ENCODE results near the gene WNT7A. TPM values are rescaled to one million over a fixed set of nuclear protein-coding genes. Genes with fewer than 3 reads are reported as not detected.

WNT7A gene
- total RNA-seq, 1 experiment from 2014 or later, result 0.34 TPM

DNA sequence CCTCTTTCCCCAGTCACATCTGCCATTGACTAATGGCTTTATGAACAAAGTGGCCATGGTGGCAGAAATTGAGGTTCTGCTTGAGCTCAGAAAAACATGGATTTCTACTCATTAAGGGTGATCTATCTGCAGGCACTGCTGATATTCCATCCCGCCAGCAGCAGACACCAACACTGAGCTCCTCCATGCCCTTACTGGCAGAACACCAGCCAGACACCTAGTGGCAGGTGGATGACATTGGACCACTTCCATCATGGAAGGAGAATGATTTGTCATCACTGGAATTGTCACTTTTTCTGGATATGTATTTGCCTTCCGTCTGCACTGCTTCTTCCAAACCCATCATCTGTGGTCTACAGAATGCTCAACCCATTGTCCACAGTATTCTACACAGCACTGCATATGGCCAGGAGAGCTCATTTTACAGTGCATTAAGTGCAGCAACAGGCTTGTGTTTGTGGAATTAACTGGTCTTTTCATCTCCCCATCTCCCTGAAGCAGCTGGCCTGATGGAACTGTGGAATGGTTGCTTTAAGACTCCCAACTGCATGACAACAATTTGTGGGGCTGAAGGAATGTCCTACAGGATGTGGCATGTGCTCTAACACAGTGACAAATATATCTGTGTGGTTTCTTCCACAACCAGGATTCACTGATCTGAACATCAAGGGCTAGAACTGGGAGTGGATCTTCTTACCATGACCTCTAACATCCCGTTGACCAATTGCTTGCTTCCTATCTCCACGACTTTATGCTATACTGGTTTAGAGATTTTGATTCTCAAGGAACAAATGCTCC lies 103.4 kb downstream of the WNT7A start:
- DNase-seq (ENCODE audit: low read depth, low spot score) (no peak), ATAC-seq (peak; percentile 78)
- H3K9me2 ChIP-seq (ENCODE audit: insufficient read depth), result no peaks in the 10 kb centered on the region
- TF ChIP-seq SRF (IDR thresholded peaks at IDR 0.05; ENCODE audit: low read depth) (no peak), CBX3 (IDR thresholded peaks at IDR 0.05; ENCODE audit: low read depth) (no peak), EGR1 (IDR thresholded peaks at IDR 0.05; ENCODE audit: low read depth) (no peak), TCF7L2 (IDR thresholded peaks at IDR 0.05; ENCODE audit: borderline replicate concordance, extremely low read depth, insufficient read depth, insufficient read length) (no peak), EZH2 (IDR thresholded peaks at IDR 0.05) (no peak)
- TF ChIP-seq, protein P1, sequence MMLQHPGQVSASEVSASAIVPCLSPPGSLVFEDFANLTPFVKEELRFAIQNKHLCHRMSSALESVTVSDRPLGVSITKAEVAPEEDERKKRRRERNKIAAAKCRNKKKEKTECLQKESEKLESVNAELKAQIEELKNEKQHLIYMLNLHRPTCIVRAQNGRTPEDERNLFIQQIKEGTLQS (IDR thresholded peaks at IDR 0.05), result no peak
- TF ChIP-seq, protein P2, sequence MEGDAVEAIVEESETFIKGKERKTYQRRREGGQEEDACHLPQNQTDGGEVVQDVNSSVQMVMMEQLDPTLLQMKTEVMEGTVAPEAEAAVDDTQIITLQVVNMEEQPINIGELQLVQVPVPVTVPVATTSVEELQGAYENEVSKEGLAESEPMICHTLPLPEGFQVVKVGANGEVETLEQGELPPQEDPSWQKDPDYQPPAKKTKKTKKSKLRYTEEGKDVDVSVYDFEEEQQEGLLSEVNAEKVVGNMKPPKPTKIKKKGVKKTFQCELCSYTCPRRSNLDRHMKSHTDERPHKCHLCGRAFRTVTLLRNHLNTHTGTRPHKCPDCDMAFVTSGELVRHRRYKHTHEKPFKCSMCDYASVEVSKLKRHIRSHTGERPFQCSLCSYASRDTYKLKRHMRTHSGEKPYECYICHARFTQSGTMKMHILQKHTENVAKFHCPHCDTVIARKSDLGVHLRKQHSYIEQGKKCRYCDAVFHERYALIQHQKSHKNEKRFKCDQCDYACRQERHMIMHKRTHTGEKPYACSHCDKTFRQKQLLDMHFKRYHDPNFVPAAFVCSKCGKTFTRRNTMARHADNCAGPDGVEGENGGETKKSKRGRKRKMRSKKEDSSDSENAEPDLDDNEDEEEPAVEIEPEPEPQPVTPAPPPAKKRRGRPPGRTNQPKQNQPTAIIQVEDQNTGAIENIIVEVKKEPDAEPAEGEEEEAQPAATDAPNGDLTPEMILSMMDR (IDR thresholded peaks at IDR 0.05 in 2 of 3, conservative IDR thresholded peaks at IDR 0.05 in 1 of 3; ENCODE audit: borderline replicate concordance in 1 of 3, insufficient read depth in 1 of 3, low read depth in 2 of 3, low read length in 2 of 3), result peak in 2 of 3 experiments; percentile 48 to 51; a peak in 4 of 6 replicates
- no peaks in the 10 kb centered on the region for H3K36me3 ChIP-seq (ENCODE audit: control insufficient read depth in 1 of 2, insufficient read depth in 2 of 2, low read length in 2 of 2)
- RAD21 ChIA-PET (ENCODE audit: low non-redundant PET in 1 of 2, low total read pairs in 2 of 2, uncharacterized antibody in 2 of 2, unreplicated experiment in 2 of 2), result no interaction called here
- no peak overlapping the region for H3K27ac ChIP-seq (ENCODE audit: low read depth, low read length)
- POLR2A ChIA-PET, result no interaction called here
- no peaks in the 10 kb centered on the region for H3K79me2 ChIP-seq (ENCODE audit: insufficient read depth, low read length)
- no peaks in the 10 kb centered on the region for H3K27me3 ChIP-seq (ENCODE audit: insufficient read depth, low read length)
- no TSS peak for BruUV-seq (replicated peaks)
- intact Hi-C loops (cut with micrococcal nuclease), result no loop called here
- no peaks in the 10 kb centered on the region for H4K20me1 ChIP-seq (ENCODE audit: insufficient read depth)
- no peak overlapping the region for H2AFZ ChIP-seq (ENCODE audit: low read depth, low read length, poor library complexity, severe bottlenecking)
- no peaks in the 10 kb centered on the region for H3K9me3 ChIP-seq (ENCODE audit: control insufficient read depth in 1 of 2, insufficient read depth in 1 of 2, low read depth in 1 of 2, low read length in 2 of 2)
- CTCF ChIA-PET, result interaction anchor here (0.7 kb wide), 2 partner anchors 9 to 15 kb away, joined by 3 read pairs; no protein-coding TSS in a partner anchor
- no peak overlapping the region for H3K4me3 ChIP-seq (replicated peaks in 1 of 2; ENCODE audit: low read depth in 1 of 2, low read length in 2 of 2)
- H3K4me2 ChIP-seq (ENCODE audit: low read length), result no peak overlapping the region
- H3K4me1 ChIP-seq (ENCODE audit: control insufficient read depth in 1 of 2, insufficient read depth in 2 of 2, low read length in 2 of 2), result no peaks in the 10 kb centered on the region
- no peak overlapping the region for H3K9ac ChIP-seq (ENCODE audit: low read length)
